Keratinocyte (primary cell): ENCODE data around the gene INS. TPM values are rescaled to one million over a fixed set of nuclear protein-coding genes. Genes with fewer than 3 reads are reported as not detected.

ENCODE experiments used
- DNase-seq: peaks from one replicate; pipeline ENCODE4 v3.0.0-alpha.2; 2011; ENCODE audit warnings: low read depth, missing footprints, low spot score
- FAIRE-seq: peaks from 2 replicates; lab custom pipeline; 2011; peaks lifted over from hg19 to GRCh38; lab: Jason Lieb, UNC
- H2AFZ ChIP-seq: 2 replicates; pipeline ENCODE4 v1.6.0; 2012; ENCODE audit warnings: low read length, control low read depth, inconsistent platforms; ENCODE audit not compliant: control insufficient read depth
- H3K27ac ChIP-seq: 2 replicates; pipeline ENCODE4 v1.5.1; 2011; ENCODE audit warnings: low read length; ENCODE audit not compliant: control insufficient read depth, insufficient read depth
- H3K27me3 ChIP-seq: 3 replicates; pipeline ENCODE4 v1.6.0; 2011; ENCODE audit warnings: low read length; ENCODE audit not compliant: control insufficient read depth, insufficient read depth; ENCODE audit errors: extremely low read depth
- H3K36me3 ChIP-seq, 2 experiments: 2 replicates in 1 of 2; 3 replicates in 1 of 2; pipeline ENCODE4 v1.5.1; 2011; ENCODE audit warnings: low read length in 2 of 2, mild to moderate bottlenecking in 1 of 2; ENCODE audit not compliant: control insufficient read depth in 2 of 2, insufficient read depth in 2 of 2; ENCODE audit errors: extremely low read depth in 1 of 2
- H3K4me1 ChIP-seq: 3 replicates; pipeline ENCODE4 v1.5.1; 2011; ENCODE audit warnings: low read length; ENCODE audit not compliant: control insufficient read depth, insufficient read depth; ENCODE audit errors: extremely low read depth
- H3K4me2 ChIP-seq: 3 replicates; pipeline ENCODE4 v1.6.0; 2011; ENCODE audit warnings: low read depth, low read length; ENCODE audit not compliant: control insufficient read depth, insufficient read depth; ENCODE audit errors: extremely low read depth
- H3K4me3 ChIP-seq, 3 experiments: fragments of 200-600 bp in 1 of 3; sonication (generic) in 1 of 3; 2 replicates in 2 of 3; 3 replicates in 1 of 3; pipeline ENCODE4 v1.5.1; 2011 to 2016; ENCODE audit warnings: low read length in 3 of 3, mild to moderate bottlenecking in 3 of 3, control low read depth in 2 of 3, inconsistent platforms in 1 of 3, low read depth in 1 of 3, mixed read lengths in 1 of 3, mixed run types in 1 of 3, moderate library complexity in 1 of 3; ENCODE audit not compliant: control insufficient read depth in 2 of 3, insufficient read depth in 2 of 3; ENCODE audit errors: extremely low read depth in 1 of 3
- H3K79me2 ChIP-seq: 2 replicates; pipeline ENCODE4 v1.6.0; 2012; ENCODE audit warnings: low read length; ENCODE audit not compliant: control insufficient read depth, insufficient read depth
- H3K9ac ChIP-seq: 3 replicates; pipeline ENCODE4 v1.6.0; 2011; ENCODE audit warnings: low read length; ENCODE audit not compliant: control insufficient read depth, insufficient read depth; ENCODE audit errors: extremely low read depth
- H3K9me1 ChIP-seq: 3 replicates; pipeline ENCODE4 v1.6.0; 2011; ENCODE audit warnings: low read length; ENCODE audit not compliant: control insufficient read depth, insufficient read depth; ENCODE audit errors: extremely low read depth
- H3K9me3 ChIP-seq: 2 replicates; pipeline ENCODE4 v1.5.1; 2012; ENCODE audit warnings: low read depth, low read length; ENCODE audit not compliant: control insufficient read depth
- H4K20me1 ChIP-seq: 3 replicates; pipeline ENCODE4 v1.6.0; 2011; ENCODE audit warnings: low read length; ENCODE audit not compliant: control insufficient read depth, insufficient read depth; ENCODE audit errors: extremely low read depth
- EZH2 ChIP-seq: IDR thresholded peaks from one replicate; pipeline ENCODE4 v1.6.1; 2012; ENCODE audit warnings: inconsistent platforms, mild to moderate bottlenecking, low read length, moderate library complexity
- dilution Hi-C: fragments of 300-500 bp; cut with MboI; formaldehyde crosslinking; loops from one replicate; pipeline ENCODE4 v1.7.0; 2020; ENCODE audit warnings: low sequenced_read_pairs; ENCODE audit not compliant: extremely low pct_ligation_motif_present
- polyA plus RNA-seq, 5 experiments: library from polyadenylated mRNA; depleted of rRNA in 3 of 5; stranded (reverse) in 3 of 5; stranded (forward) in 1 of 5; unstranded in 1 of 5; fragments of >200 nt; gene quantifications; 1 replicate in 1 of 5; 2 replicates in 3 of 5; 3 replicates in 1 of 5; pipeline versions ENCODE4 v1.2.1 to v1.2.3, GENCODE V29; 2011 to 2012; ENCODE audit warnings: missing spikeins in 2 of 5, low read depth in 1 of 5, low replicate concordance in 1 of 5
- TF ChIP-seq, protein P1 (sequence below), 3 experiments: IDR thresholded peaks in 1 of 3; conservative IDR thresholded peaks in 1 of 3; optimal IDR thresholded peaks in 1 of 3; 2 replicates in 2 of 3; 3 replicates in 1 of 3; pipeline versions ENCODE3 to v1.5.1; 2011; ENCODE audit warnings: low read length in 3 of 3, mild to moderate bottlenecking in 3 of 3, moderate library complexity in 2 of 3, control low read depth in 1 of 3, inconsistent platforms in 1 of 3; ENCODE audit not compliant: insufficient read depth in 2 of 3; ENCODE audit errors: extremely low read depth in 1 of 3

INS gene
- polyA plus RNA-seq, 1 donor (not counting 4 experiments of a cell fraction or from before 2014, with no cell fraction given), result not detected

DNA sequence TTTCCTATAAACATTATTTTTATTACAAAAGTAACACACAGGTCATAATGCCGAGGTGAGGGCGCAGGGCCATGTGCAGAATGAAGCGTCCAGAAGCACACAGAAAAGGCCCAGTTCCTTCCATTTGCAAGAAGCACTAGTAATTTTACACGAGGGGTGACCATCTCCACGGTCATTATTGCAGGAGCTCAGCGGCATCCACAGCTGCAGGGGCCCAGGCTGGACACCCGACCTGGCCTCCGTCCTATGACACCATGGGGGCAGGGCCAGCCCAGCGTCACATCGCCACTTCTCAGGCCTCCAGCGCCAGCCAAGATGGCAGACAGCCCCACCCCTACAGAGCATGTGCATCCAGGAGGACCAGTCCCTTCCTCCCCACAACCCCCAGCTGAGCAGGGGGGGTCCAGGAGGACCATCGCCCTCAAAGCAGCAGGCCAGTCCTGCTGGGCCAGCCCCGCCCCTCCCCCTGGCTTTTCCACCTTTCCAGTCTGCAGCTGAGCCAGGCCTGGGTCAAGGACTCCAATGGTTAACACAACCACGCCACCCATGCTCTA, 25.3 kb downstream of the INS start:
- no peak overlapping the region for H3K9ac ChIP-seq
- no peak overlapping the region for H2AFZ ChIP-seq
- H3K27me3 ChIP-seq, result peaks cover 85% of the 10 kb centered on the region
- H4K20me1 ChIP-seq, result no peaks in the 10 kb centered on the region
- no peak for TF ChIP-seq EZH2
- TF ChIP-seq, protein P1, sequence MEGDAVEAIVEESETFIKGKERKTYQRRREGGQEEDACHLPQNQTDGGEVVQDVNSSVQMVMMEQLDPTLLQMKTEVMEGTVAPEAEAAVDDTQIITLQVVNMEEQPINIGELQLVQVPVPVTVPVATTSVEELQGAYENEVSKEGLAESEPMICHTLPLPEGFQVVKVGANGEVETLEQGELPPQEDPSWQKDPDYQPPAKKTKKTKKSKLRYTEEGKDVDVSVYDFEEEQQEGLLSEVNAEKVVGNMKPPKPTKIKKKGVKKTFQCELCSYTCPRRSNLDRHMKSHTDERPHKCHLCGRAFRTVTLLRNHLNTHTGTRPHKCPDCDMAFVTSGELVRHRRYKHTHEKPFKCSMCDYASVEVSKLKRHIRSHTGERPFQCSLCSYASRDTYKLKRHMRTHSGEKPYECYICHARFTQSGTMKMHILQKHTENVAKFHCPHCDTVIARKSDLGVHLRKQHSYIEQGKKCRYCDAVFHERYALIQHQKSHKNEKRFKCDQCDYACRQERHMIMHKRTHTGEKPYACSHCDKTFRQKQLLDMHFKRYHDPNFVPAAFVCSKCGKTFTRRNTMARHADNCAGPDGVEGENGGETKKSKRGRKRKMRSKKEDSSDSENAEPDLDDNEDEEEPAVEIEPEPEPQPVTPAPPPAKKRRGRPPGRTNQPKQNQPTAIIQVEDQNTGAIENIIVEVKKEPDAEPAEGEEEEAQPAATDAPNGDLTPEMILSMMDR (optimal IDR thresholded peaks at IDR 0.05 in 1 of 3, IDR thresholded peaks at IDR 0.05 in 1 of 3, conservative IDR thresholded peaks at IDR 0.05 in 1 of 3; ENCODE audit: extremely low read depth in 1 of 3, insufficient read depth in 2 of 3, low read length in 3 of 3), result no peak
- H3K4me3 ChIP-seq, result no peak overlapping the region
- DNase-seq, result no peak
- H3K9me3 ChIP-seq, result no peaks in the 10 kb centered on the region
- no peak overlapping the region for H3K27ac ChIP-seq
- H3K79me2 ChIP-seq, result no peaks in the 10 kb centered on the region
- no peaks in the 10 kb centered on the region for H3K9me1 ChIP-seq
- dilution Hi-C loops, result no loop called here
- no peaks in the 10 kb centered on the region for H3K4me1 ChIP-seq
- no peak overlapping the region for H3K4me2 ChIP-seq
- no peak for FAIRE-seq
- H3K36me3 ChIP-seq, result no peaks in the 10 kb centered on the region

DNA sequence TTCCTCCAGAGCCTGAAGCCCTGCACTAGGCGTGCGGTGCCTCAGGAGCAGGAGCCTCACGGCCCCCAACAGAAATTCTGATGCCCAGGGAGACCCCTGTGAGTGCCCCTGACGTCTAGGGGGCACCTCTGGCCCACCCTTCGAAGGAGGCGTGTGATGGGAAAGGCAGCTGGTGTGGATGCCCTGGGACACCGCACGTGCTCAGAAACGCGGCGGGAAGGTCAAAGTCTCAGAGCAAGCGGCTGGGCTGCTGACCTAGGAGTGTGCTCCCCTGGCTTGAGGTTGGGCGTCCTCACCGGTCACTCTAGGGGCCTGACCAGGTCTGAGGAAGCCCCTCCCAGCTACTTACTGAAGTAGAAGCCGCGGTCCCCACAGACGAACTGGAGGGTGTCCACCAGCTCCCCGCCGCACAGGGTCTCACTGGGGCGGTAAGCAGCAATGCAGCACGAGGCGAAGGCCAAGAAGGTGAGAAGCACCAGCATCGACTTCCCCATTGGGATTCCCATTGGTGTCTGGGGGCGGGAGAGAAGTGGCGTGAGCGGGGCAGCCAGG, 25.9 kb downstream of the INS start:
- no peak overlapping the region for H2AFZ ChIP-seq
- no peak overlapping the region for H3K4me3 ChIP-seq
- FAIRE-seq (no peak), DNase-seq (no peak)
- peaks cover 79% of the 10 kb centered on the region for H3K27me3 ChIP-seq
- H3K36me3 ChIP-seq, result no peaks in the 10 kb centered on the region
- TF ChIP-seq, protein P1 (optimal IDR thresholded peaks at IDR 0.05 in 1 of 3, IDR thresholded peaks at IDR 0.05 in 1 of 3, conservative IDR thresholded peaks at IDR 0.05 in 1 of 3; ENCODE audit: extremely low read depth in 1 of 3, insufficient read depth in 2 of 3, low read length in 3 of 3), result no peak
- no peak for TF ChIP-seq EZH2
- no peaks in the 10 kb centered on the region for H3K4me1 ChIP-seq
- H3K9me3 ChIP-seq, result no peaks in the 10 kb centered on the region
- no peak overlapping the region for H3K27ac ChIP-seq
- H3K4me2 ChIP-seq, result no peak overlapping the region
- H3K79me2 ChIP-seq, result no peaks in the 10 kb centered on the region
- H3K9me1 ChIP-seq, result no peaks in the 10 kb centered on the region
- no peaks in the 10 kb centered on the region for H4K20me1 ChIP-seq
- H3K9ac ChIP-seq, result no peak overlapping the region
- dilution Hi-C loops, result no loop called here
